HG02938 (cell line): Measurements from ENCODE around the gene RIMS4.

Source experiments
- ATAC-seq: cut with Tn5 transposase; IDR thresholded peaks from one replicate; pipeline ENCODE4 v1.9.1; 2021; ENCODE audit warnings: mild to moderate bottlenecking, moderate library complexity; ENCODE audit not compliant: unreplicated experiment

The RIMS4 gene

GRCh38 chr20:44743916-44744655, 66.3 kb downstream of the RIMS4 start:
- no peak for ATAC-seq

GRCh38 chr20:44743080-44743701, 67.2 kb downstream of the RIMS4 start:
- ATAC-seq, result no peak

GRCh38 chr20:44742304-44743079, 67.9 kb downstream of the RIMS4 start:
- ATAC-seq, result no peak

- no peak for ATAC-seq
Measured at GRCh38 chr20:44739942-44740341, 70.4 kb downstream of the RIMS4 start.

GRCh38 chr20:44738813-44739477, 71.4 kb downstream of the RIMS4 start:
- no peak for ATAC-seq

- no peak for ATAC-seq
Measured at GRCh38 chr20:44737116-44737515, 73.2 kb downstream of the RIMS4 start.

GRCh38 chr20:44736170-44737021, 74.0 kb downstream of the RIMS4 start:
- no peak for ATAC-seq

- no peak for ATAC-seq
Measured at GRCh38 chr20:44735816-44736169, 74.6 kb downstream of the RIMS4 start.

- ATAC-seq, result no peak
Measured at GRCh38 chr20:44734938-44735337, 75.4 kb downstream of the RIMS4 start.

GRCh38 chr20:44733341-44734069, 76.8 kb downstream of the RIMS4 start:
- ATAC-seq, result no peak

GRCh38 chr20:44732327-44732726, 78.0 kb downstream of the RIMS4 start:
- no peak for ATAC-seq

- ATAC-seq, result no peak
Measured at GRCh38 chr20:44731657-44732056, 78.7 kb downstream of the RIMS4 start.

GRCh38 chr20:44730441-44730840, 79.9 kb downstream of the RIMS4 start:
- no peak for ATAC-seq

GRCh38 chr20:44728801-44729443, 81.4 kb downstream of the RIMS4 start:
- ATAC-seq, result no peak

GRCh38 chr20:44727651-44728050, 82.7 kb downstream of the RIMS4 start:
- ATAC-seq, result no peak

- ATAC-seq, result no peak
Measured at GRCh38 chr20:44727039-44727438, 83.3 kb downstream of the RIMS4 start.

- ATAC-seq, result no peak
Measured at GRCh38 chr20:44725837-44726236, 84.5 kb downstream of the RIMS4 start.

- no peak for ATAC-seq
Measured at GRCh38 chr20:44724423-44725091, 85.8 kb downstream of the RIMS4 start.
